GM23338 (cell line): ENCODE data around the gene TXNRD3. TPM values are rescaled to one million over a fixed set of nuclear protein-coding genes. Genes with fewer than 3 reads are reported as not detected.

Source experiments
- ATAC-seq: fragments of 200-7000 bp; cut with Tn5 transposase; 3 replicates; pipeline ENCODE4 v1.9.1; 2020
- DNase-seq: peaks from one replicate; pipeline ENCODE4 v3.0.0-alpha.2; 2015; ENCODE audit warnings: low spot score
- H2AFZ ChIP-seq: fragments of 200-600 bp; sonication (generic); 2 replicates; pipeline ENCODE4 v1.8.0; 2016; ENCODE audit warnings: antibody characterized with exemption, mild to moderate bottlenecking, moderate library complexity
- H3F3A ChIP-seq: fragments of 200-600 bp; sonication (generic); replicated peaks from 2 replicates; pipeline ENCODE4 v1.8.0; 2017; ENCODE audit warnings: antibody characterized with exemption, mixed run types, low read depth
- H3K27ac ChIP-seq: fragments of 200-600 bp; sonication (generic); 2 replicates; pipeline ENCODE4 v1.6.1; 2016; ENCODE audit warnings: low read depth
- H3K27me3 ChIP-seq: fragments of 200-600 bp; sonication (generic); 2 replicates; pipeline ENCODE4 v1.8.0; 2016; ENCODE audit warnings: mild to moderate bottlenecking, mixed run types, moderate library complexity; ENCODE audit not compliant: insufficient read depth
- H3K36me3 ChIP-seq: fragments of 200-600 bp; sonication (generic); 2 replicates; pipeline ENCODE4 v1.8.0; 2016; ENCODE audit warnings: mild to moderate bottlenecking; ENCODE audit not compliant: insufficient read depth
- H3K4me1 ChIP-seq: fragments of 200-600 bp; sonication (generic); 2 replicates; pipeline ENCODE4 v1.8.0; 2016; ENCODE audit warnings: mild to moderate bottlenecking, moderate library complexity; ENCODE audit not compliant: insufficient read depth
- H3K4me2 ChIP-seq: fragments of 200-600 bp; sonication (generic); 2 replicates; pipeline ENCODE4 v1.7.1; 2017; ENCODE audit warnings: mixed run types
- H3K4me3 ChIP-seq: fragments of 200-600 bp; sonication (generic); 2 replicates; pipeline ENCODE4 v1.6.1; 2016; ENCODE audit warnings: mixed run types
- H3K79me2 ChIP-seq: fragments of 200-600 bp; sonication (generic); replicated peaks from 2 replicates; pipeline ENCODE4 v1.8.0; 2017; ENCODE audit warnings: mild to moderate bottlenecking; ENCODE audit not compliant: insufficient read depth
- H3K9me2 ChIP-seq: fragments of 200-600 bp; sonication (generic); 2 replicates; pipeline ENCODE4 v1.8.0; 2017; ENCODE audit not compliant: insufficient read depth
- H4K20me1 ChIP-seq: fragments of 200-600 bp; sonication (generic); replicated peaks from 2 replicates; pipeline ENCODE4 v1.8.0; 2017; ENCODE audit warnings: mild to moderate bottlenecking; ENCODE audit not compliant: insufficient read depth
- H3K27ac Mint-ChIP-seq: 2 replicates; pipeline ENCODE4 v1.8.0; 2020; ENCODE audit warnings: inconsistent platforms, mild to moderate bottlenecking, moderate library complexity, mixed read lengths
- H3K27me3 Mint-ChIP-seq: 3 replicates; pipeline ENCODE4 v1.8.0; 2022; ENCODE audit warnings: low read depth, mild to moderate bottlenecking, moderate library complexity, mixed read lengths, inconsistent platforms; ENCODE audit not compliant: insufficient read depth, poor library complexity
- H3K36me3 Mint-ChIP-seq: 3 replicates; pipeline ENCODE4 v1.8.0; 2021; ENCODE audit warnings: low read depth, mild to moderate bottlenecking, inconsistent platforms, moderate library complexity, mixed read lengths
- H3K4me1 Mint-ChIP-seq: 3 replicates; pipeline ENCODE4 v1.8.0; 2020; ENCODE audit warnings: mild to moderate bottlenecking, inconsistent platforms, mixed read lengths
- H3K4me3 Mint-ChIP-seq: 3 replicates; pipeline ENCODE4 v1.8.0; 2021; ENCODE audit warnings: moderate library complexity, mild to moderate bottlenecking, inconsistent platforms, mixed read lengths
- H3K9me3 Mint-ChIP-seq: 3 replicates; pipeline ENCODE4 v1.8.0; 2020; ENCODE audit warnings: moderate library complexity, mild to moderate bottlenecking, inconsistent platforms, mixed read lengths
- CREB1 ChIP-seq: fragments of 250-450 bp; sonication (Bioruptor Pico); IDR thresholded peaks from 2 replicates; pipeline ENCODE4 v1.5.0; 2020; ENCODE audit warnings: low read depth, mild to moderate bottlenecking, moderate library complexity
- EZH2 ChIP-seq: fragments of 200-600 bp; sonication (generic); IDR thresholded peaks from one replicate; pipeline ENCODE4 v1.8.0; 2017; ENCODE audit warnings: antibody characterized with exemption, mild to moderate bottlenecking, low read depth; ENCODE audit not compliant: unreplicated experiment
- EZH2phosphoT487 ChIP-seq: fragments of 200-600 bp; sonication (generic); IDR thresholded peaks from one replicate; pipeline ENCODE4 v1.8.1; 2018; ENCODE audit warnings: antibody characterized with exemption; ENCODE audit not compliant: unreplicated experiment
- JUNB ChIP-seq: IDR thresholded peaks from one replicate; pipeline ENCODE4 v1.6.1; 2016; ENCODE audit warnings: antibody characterized with exemption; ENCODE audit not compliant: unreplicated experiment
- NANOG ChIP-seq: IDR thresholded peaks from 2 replicates; pipeline ENCODE4 v1.6.1; 2016; ENCODE audit warnings: antibody characterized with exemption, borderline replicate concordance
- POLR2AphosphoS5 ChIP-seq: IDR thresholded peaks from 2 replicates; pipeline ENCODE4 v1.6.1; 2016; ENCODE audit warnings: antibody characterized with exemption, low read depth
- STAT1 ChIP-seq: IDR thresholded peaks from one replicate; pipeline ENCODE4 v1.6.1; 2016; ENCODE audit warnings: antibody characterized with exemption; ENCODE audit not compliant: unreplicated experiment
- ZNF114 ChIP-seq: fragments of 250-450 bp; sonication (Bioruptor Pico); IDR thresholded peaks from 2 replicates; pipeline ENCODE4 v1.5.0; 2020; ENCODE audit warnings: mild to moderate bottlenecking, moderate library complexity
- ZNF331 ChIP-seq: fragments of 250-450 bp; sonication (Bioruptor Pico); IDR thresholded peaks from 2 replicates; pipeline ENCODE4 v1.5.0; 2020; ENCODE audit warnings: low read depth, mild to moderate bottlenecking, moderate library complexity
- polyA plus RNA-seq: library from polyadenylated mRNA; unstranded; fragments of >200 nt; fragmentation: Nextera tagmentation; extraction: Ambion mirVana; gene quantifications from 2 replicates; pipeline ENCODE4 v1.2.1, GENCODE V29; 2016
- total RNA-seq: library from RNA; depleted of rRNA; stranded (reverse); fragments of >200 nt; shearing (Covaris generic); gene quantifications from 2 replicates; pipeline ENCODE4 v1.2.3, GENCODE V29; 2014
- TF ChIP-seq, protein P1 (sequence below): fragments of 250-450 bp; sonication (Bioruptor Pico); IDR thresholded peaks from 2 replicates; pipeline ENCODE4 v1.5.0; 2020; ENCODE audit warnings: mild to moderate bottlenecking, moderate library complexity
- TF ChIP-seq, protein P2 (sequence below), 2 experiments: fragments of 200-600 bp in 1 of 2; sonication (generic) in 1 of 2; conservative IDR thresholded peaks; 2 replicates each; pipeline versions ENCODE4 v1.5.1 to v1.6.1; 2016 to 2017; ENCODE audit warnings: antibody characterized with exemption in 2 of 2, low read depth in 2 of 2, mild to moderate bottlenecking in 2 of 2, moderate library complexity in 1 of 2
- TF ChIP-seq, protein P3 (sequence below): IDR thresholded peaks from one replicate; pipeline ENCODE4 v1.6.1; 2018; ENCODE audit warnings: antibody characterized with exemption; ENCODE audit not compliant: unreplicated experiment
- TF ChIP-seq, protein P4 (sequence below): IDR thresholded peaks from 2 replicates; pipeline ENCODE4 v1.6.1; 2016; ENCODE audit warnings: antibody characterized with exemption

The TXNRD3 gene
- total and polyA plus RNA-seq, 2 experiments from 2014 or later = 3.0 to 4.1 TPM

DNA sequence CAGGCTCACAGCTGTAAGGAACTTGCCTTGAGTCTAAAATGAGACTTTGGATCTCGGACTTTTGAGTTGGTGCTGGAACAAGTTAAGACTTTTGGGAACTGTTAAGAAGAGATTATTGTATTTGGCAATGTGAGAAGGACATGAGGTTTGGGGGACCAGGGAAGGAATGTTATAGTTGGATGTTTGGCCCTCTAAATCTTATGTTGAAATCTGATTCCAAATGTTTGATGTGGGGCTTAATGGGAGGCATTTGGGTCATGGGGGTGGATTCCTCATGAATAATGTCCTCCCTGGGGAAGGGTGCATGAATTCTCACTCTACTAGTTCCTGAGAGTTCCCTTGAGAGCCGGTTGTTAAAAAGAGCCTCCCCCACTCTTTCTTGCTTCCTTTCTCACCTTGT is 30.6 kb upstream of the TXNRD3 start:
- H3F3A ChIP-seq = no peaks in the 10 kb centered on the region
- no peaks in the 10 kb centered on the region for H3K36me3 ChIP-seq
- Mint-ChIP-seq H3K36me3 (no peaks in the 10 kb centered on the region), H3K4me1 (peaks cover 23% of the 10 kb centered on the region), H3K4me3 (no peak overlapping the region), H3K27me3 (peaks cover 2% of the 10 kb centered on the region), H3K27ac (no peak overlapping the region), H3K9me3 (no peaks in the 10 kb centered on the region)
- no peaks in the 10 kb centered on the region; the same call in 1 of the 2 replicates for H3K4me1 ChIP-seq
- ATAC-seq = no peak
- TF ChIP-seq JUNB = no peak
- TF ChIP-seq, protein P1, sequence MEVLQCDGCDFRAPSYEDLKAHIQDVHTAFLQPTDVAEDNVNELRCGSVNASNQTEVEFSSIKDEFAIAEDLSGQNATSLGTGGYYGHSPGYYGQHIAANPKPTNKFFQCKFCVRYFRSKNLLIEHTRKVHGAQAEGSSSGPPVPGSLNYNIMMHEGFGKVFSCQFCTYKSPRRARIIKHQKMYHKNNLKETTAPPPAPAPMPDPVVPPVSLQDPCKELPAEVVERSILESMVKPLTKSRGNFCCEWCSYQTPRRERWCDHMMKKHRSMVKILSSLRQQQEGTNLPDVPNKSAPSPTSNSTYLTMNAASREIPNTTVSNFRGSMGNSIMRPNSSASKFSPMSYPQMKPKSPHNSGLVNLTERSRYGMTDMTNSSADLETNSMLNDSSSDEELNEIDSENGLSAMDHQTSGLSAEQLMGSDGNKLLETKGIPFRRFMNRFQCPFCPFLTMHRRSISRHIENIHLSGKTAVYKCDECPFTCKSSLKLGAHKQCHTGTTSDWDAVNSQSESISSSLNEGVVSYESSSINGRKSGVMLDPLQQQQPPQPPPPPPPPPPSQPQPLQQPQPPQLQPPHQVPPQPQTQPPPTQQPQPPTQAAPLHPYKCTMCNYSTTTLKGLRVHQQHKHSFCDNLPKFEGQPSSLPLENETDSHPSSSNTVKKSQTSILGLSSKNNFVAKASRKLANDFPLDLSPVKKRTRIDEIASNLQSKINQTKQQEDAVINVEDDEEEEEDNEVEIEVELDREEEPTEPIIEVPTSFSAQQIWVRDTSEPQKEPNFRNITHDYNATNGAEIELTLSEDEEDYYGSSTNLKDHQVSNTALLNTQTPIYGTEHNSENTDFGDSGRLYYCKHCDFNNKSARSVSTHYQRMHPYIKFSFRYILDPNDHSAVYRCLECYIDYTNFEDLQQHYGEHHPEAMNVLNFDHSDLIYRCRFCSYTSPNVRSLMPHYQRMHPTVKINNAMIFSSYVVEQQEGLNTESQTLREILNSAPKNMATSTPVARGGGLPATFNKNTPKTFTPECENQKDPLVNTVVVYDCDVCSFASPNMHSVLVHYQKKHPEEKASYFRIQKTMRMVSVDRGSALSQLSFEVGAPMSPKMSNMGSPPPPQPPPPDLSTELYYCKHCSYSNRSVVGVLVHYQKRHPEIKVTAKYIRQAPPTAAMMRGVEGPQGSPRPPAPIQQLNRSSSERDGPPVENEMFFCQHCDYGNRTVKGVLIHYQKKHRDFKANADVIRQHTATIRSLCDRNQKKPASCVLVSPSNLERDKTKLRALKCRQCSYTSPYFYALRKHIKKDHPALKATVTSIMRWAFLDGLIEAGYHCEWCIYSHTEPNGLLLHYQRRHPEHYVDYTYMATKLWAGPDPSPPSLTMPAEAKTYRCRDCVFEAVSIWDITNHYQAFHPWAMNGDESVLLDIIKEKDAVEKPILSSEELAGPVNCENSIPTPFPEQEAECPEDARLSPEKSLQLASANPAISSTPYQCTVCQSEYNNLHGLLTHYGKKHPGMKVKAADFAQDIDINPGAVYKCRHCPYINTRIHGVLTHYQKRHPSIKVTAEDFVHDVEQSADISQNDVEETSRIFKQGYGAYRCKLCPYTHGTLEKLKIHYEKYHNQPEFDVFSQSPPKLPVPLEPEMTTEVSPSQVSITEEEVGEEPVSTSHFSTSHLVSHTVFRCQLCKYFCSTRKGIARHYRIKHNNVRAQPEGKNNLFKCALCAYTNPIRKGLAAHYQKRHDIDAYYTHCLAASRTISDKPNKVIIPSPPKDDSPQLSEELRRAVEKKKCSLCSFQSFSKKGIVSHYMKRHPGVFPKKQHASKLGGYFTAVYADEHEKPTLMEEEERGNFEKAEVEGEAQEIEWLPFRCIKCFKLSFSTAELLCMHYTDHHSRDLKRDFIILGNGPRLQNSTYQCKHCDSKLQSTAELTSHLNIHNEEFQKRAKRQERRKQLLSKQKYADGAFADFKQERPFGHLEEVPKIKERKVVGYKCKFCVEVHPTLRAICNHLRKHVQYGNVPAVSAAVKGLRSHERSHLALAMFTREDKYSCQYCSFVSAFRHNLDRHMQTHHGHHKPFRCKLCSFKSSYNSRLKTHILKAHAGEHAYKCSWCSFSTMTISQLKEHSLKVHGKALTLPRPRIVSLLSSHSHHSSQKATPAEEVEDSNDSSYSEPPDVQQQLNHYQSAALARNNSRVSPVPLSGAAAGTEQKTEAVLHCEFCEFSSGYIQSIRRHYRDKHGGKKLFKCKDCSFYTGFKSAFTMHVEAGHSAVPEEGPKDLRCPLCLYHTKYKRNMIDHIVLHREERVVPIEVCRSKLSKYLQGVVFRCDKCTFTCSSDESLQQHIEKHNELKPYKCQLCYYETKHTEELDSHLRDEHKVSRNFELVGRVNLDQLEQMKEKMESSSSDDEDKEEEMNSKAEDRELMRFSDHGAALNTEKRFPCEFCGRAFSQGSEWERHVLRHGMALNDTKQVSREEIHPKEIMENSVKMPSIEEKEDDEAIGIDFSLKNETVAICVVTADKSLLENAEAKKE (CRISPR knock-in tag) = no peak
- no peak for TF ChIP-seq NANOG
- TF ChIP-seq, protein P2, sequence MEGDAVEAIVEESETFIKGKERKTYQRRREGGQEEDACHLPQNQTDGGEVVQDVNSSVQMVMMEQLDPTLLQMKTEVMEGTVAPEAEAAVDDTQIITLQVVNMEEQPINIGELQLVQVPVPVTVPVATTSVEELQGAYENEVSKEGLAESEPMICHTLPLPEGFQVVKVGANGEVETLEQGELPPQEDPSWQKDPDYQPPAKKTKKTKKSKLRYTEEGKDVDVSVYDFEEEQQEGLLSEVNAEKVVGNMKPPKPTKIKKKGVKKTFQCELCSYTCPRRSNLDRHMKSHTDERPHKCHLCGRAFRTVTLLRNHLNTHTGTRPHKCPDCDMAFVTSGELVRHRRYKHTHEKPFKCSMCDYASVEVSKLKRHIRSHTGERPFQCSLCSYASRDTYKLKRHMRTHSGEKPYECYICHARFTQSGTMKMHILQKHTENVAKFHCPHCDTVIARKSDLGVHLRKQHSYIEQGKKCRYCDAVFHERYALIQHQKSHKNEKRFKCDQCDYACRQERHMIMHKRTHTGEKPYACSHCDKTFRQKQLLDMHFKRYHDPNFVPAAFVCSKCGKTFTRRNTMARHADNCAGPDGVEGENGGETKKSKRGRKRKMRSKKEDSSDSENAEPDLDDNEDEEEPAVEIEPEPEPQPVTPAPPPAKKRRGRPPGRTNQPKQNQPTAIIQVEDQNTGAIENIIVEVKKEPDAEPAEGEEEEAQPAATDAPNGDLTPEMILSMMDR (conservative IDR thresholded peaks at IDR 0.05; ENCODE audit: low read depth in 2 of 2) = no peak
- no peak for TF ChIP-seq EZH2
- TF ChIP-seq STAT1 = no peak
- TF ChIP-seq, protein P3, sequence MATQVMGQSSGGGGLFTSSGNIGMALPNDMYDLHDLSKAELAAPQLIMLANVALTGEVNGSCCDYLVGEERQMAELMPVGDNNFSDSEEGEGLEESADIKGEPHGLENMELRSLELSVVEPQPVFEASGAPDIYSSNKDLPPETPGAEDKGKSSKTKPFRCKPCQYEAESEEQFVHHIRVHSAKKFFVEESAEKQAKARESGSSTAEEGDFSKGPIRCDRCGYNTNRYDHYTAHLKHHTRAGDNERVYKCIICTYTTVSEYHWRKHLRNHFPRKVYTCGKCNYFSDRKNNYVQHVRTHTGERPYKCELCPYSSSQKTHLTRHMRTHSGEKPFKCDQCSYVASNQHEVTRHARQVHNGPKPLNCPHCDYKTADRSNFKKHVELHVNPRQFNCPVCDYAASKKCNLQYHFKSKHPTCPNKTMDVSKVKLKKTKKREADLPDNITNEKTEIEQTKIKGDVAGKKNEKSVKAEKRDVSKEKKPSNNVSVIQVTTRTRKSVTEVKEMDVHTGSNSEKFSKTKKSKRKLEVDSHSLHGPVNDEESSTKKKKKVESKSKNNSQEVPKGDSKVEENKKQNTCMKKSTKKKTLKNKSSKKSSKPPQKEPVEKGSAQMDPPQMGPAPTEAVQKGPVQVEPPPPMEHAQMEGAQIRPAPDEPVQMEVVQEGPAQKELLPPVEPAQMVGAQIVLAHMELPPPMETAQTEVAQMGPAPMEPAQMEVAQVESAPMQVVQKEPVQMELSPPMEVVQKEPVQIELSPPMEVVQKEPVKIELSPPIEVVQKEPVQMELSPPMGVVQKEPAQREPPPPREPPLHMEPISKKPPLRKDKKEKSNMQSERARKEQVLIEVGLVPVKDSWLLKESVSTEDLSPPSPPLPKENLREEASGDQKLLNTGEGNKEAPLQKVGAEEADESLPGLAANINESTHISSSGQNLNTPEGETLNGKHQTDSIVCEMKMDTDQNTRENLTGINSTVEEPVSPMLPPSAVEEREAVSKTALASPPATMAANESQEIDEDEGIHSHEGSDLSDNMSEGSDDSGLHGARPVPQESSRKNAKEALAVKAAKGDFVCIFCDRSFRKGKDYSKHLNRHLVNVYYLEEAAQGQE = no peak
- TF ChIP-seq POLR2AphosphoS5 = no peak
- TF ChIP-seq, protein P4, sequence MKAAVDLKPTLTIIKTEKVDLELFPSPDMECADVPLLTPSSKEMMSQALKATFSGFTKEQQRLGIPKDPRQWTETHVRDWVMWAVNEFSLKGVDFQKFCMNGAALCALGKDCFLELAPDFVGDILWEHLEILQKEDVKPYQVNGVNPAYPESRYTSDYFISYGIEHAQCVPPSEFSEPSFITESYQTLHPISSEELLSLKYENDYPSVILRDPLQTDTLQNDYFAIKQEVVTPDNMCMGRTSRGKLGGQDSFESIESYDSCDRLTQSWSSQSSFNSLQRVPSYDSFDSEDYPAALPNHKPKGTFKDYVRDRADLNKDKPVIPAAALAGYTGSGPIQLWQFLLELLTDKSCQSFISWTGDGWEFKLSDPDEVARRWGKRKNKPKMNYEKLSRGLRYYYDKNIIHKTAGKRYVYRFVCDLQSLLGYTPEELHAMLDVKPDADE = no peak
- TF ChIP-seq ZNF331 = no peak
- no peak for TF ChIP-seq ZNF114 (CRISPR knock-in tag)
- TF ChIP-seq CREB1 = no peak
- no peak for TF ChIP-seq EZH2phosphoT487
- no peak overlapping the region for H3K27ac ChIP-seq
- H3K27me3 ChIP-seq = peaks cover 2% of the 10 kb centered on the region; the same call in 1 of the 2 replicates
- no peak overlapping the region for H3K4me3 ChIP-seq
- no peaks in the 10 kb centered on the region for H4K20me1 ChIP-seq
- no peaks in the 10 kb centered on the region for H3K79me2 ChIP-seq
- no peak for DNase-seq
- H3K9me2 ChIP-seq = no peaks in the 10 kb centered on the region
- no peak overlapping the region; the same call in 1 of the 2 replicates for H2AFZ ChIP-seq
- H3K4me2 ChIP-seq = no peak overlapping the region
